Stimulated activated memory B cell treated with anti-CD40 and anti-IgM and Interleukin-4, amounts not matched to agents 10 μg/mL and 1 μg/mL and 100 μg/mL, for 72 hours (primary cell): Measurements from ENCODE around the gene IFFO2.

Source experiments
- ATAC-seq: fragments of 150-1000 bp; cut with Tn5 transposase; 2 replicates; pipeline ENCODE4 v1.10.0; 2021
- H3K27ac Mint-ChIP-seq: one replicate; pipeline ENCODE4 v1.8.0; 2022; ENCODE audit warnings: mild to moderate bottlenecking, mixed read lengths
- H3K27me3 Mint-ChIP-seq: one replicate; pipeline ENCODE4 v1.8.0; 2022; ENCODE audit warnings: mixed read lengths
- H3K36me3 Mint-ChIP-seq: one replicate; pipeline ENCODE4 v1.8.0; 2022; ENCODE audit warnings: mixed read lengths
- H3K4me1 Mint-ChIP-seq: one replicate; pipeline ENCODE4 v1.8.0; 2022; ENCODE audit warnings: mixed read lengths
- H3K4me3 Mint-ChIP-seq: one replicate; pipeline ENCODE4 v1.8.0; 2022; ENCODE audit warnings: mild to moderate bottlenecking, moderate library complexity, mixed read lengths
- H3K9me3 Mint-ChIP-seq: one replicate; pipeline ENCODE4 v1.8.0; 2022; ENCODE audit warnings: mixed read lengths

The IFFO2 gene

DNA sequence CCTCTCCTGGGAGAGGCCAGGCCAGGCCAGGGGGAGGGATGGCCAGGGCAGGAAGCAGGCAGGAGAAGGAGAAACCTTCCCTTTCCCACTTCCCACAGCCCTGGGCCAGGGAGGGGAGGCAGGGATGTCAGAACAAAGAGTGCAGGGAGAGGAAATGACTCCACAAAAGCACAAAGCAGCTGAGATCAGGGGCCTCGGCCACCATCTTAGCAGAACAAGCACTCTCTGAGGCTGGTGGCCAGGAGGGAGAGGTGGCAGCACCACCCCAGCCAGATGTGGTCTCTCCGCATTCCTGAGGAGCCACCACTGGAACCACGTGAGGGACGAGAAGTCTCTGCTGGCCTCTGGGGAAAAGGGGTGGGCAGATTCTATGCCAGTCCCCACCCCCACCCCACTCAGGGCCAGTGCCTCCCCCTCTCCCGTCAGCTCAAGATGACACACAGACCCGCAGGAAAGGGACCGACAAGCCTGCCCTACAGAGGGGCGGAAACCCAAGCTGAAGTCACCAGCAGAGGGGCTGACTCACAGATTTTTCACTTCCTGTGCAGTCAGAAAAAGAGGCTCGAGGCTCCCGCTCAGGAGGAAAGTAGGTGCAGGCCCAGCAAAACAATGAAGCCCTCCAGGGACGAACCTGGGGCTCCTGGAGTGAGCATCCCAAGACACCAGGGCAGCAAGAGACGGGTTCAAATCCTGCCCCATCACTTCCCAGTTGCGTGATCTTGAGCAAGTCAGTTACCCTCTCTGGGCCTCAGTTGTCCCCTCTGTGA, 30.0 kb downstream of the IFFO2 start:
- ATAC-seq, result peak; percentile 88
- peaks cover 83% of the 10 kb centered on the region for H3K4me1 Mint-ChIP-seq
- peaks cover 6% of the 10 kb centered on the region for H3K36me3 Mint-ChIP-seq

DNA sequence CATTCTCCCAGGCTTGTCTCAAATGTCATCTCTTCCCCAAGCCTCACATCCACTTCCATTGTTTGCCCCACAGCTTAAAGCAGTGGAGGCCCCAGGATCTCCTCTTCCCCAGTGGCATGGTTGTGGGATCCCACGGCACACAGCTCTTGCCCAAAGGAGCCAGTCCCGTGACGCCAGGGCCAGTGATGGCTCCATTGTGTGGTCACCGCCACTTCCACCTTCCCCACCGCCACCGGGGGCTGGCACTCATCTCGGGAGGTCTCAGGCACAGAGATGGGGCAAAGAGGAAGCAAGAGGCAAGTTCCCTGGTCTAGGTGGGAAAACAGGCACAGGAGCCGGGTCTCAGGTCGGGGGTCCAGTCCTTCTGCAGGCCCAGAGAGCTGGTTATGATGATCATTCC, 31.2 kb downstream of the IFFO2 start:
- H3K36me3 Mint-ChIP-seq, result peaks cover 6% of the 10 kb centered on the region
- no peaks in the 10 kb centered on the region for H3K27me3 Mint-ChIP-seq
- H3K4me3 Mint-ChIP-seq, result no peak overlapping the region
- H3K27ac Mint-ChIP-seq, result peak overlapping the region; percentile 30
- ATAC-seq, result no peak
- H3K9me3 Mint-ChIP-seq, result peaks cover 5% of the 10 kb centered on the region
- peaks cover 70% of the 10 kb centered on the region for H3K4me1 Mint-ChIP-seq

More for the DNA sequence above, 30.0 kb downstream of the IFFO2 start:
- H3K9me3 Mint-ChIP-seq, result peaks cover 5% of the 10 kb centered on the region
- no peaks in the 10 kb centered on the region for H3K27me3 Mint-ChIP-seq
- peak overlapping the region; percentile 94 for H3K27ac Mint-ChIP-seq
- H3K4me3 Mint-ChIP-seq, result peak overlapping the region; percentile 81

DNA sequence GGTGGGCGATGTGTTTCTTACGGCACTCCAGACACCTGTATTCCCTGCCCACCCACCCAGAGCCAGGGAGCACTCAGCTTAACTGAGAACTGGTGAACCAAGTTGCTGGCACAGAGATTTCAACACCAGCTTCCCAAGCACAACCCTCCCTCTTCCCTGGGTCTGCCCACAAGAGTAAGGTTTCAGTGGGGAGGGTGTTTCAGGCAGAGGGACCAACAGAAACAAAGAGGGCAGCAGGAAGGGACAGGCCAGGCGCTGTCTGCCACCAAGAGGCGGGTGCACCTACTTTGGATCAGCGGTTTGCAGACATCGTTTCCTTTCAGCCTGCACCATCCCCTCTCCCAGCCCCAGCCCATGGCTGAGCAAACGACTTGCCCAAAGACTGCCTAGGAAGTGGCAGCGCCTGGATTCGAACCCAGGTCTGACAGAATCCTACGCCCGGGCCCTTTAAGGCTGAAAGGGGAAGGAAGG, 32.2 kb downstream of the IFFO2 start:
- peaks cover 61% of the 10 kb centered on the region for H3K4me1 Mint-ChIP-seq
- peaks cover 6% of the 10 kb centered on the region for H3K36me3 Mint-ChIP-seq
- no peaks in the 10 kb centered on the region for H3K27me3 Mint-ChIP-seq
- H3K9me3 Mint-ChIP-seq, result peaks cover 5% of the 10 kb centered on the region
- H3K27ac Mint-ChIP-seq, result peak overlapping the region; percentile 44
- H3K4me3 Mint-ChIP-seq, result no peak overlapping the region
- no peak for ATAC-seq

DNA sequence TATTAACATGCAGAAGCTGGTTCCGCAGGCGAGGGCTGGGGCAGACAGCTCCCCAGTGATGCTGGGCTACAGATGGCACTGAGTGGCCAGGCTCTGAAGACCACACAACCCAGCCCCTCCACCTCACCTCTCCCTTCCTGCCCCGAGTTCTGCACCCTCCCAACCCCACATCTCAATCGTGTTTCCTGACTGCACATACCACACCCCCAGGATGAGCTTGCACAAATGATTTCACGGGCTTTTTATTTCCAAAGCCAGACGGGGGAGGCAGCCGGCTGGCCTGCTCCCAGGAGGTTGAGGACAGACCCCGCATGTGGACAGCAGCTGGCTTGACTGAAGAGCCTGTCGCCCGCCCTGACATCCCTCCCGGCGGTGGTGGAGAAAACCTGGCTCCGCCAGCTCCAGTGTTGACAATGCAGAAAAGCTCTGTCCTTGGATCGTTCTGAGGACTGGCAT, 32.7 kb downstream of the IFFO2 start:
- peaks cover 6% of the 10 kb centered on the region for H3K36me3 Mint-ChIP-seq
- H3K9me3 Mint-ChIP-seq, result peaks cover 5% of the 10 kb centered on the region
- peak overlapping the region; percentile 44 for H3K27ac Mint-ChIP-seq
- no peak for ATAC-seq
- H3K27me3 Mint-ChIP-seq, result no peaks in the 10 kb centered on the region
- no peak overlapping the region for H3K4me3 Mint-ChIP-seq
- peaks cover 56% of the 10 kb centered on the region for H3K4me1 Mint-ChIP-seq

DNA sequence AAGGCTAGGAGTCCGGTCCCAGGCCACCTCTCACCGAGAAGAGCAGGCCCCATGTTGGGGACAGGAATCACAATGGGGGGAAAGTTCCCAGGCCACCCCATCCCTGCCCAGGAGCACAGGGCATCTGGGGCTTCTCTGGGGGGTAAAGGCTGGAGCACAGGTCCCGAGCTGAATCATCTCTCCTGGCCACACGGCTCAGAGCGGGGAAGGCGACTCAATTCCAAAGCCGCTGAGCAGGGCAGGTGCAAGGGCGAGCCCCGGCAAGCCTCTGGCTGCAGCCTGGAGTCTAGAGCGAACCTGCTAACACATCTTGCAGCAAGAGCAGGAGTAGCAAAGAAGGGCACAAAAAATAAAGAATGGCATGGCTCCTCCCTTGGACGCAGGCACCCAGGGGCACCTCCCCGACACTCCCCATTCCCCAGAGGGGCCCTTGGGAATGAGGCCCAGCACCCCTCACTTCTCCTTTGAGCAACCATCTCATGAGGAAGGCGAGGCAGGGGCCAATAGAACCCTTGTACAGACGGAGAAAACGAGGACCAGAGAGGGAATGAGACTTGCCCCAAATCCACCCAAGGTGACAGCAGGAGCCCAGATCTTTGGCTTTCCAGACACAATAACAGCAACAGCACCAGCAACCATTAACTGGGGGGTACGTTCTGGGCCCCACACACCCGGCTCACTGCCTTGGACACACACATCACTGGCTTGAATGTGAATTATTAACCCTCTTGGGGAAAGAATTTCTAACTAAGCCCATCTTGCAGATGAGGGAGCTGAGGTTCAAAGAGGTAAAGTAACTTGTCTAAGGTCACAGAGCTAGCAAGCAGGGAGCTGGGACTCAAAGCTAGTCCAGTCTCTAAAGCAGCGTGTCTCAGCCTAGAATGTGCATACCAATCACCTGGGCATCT, 33.4 kb downstream of the IFFO2 start:
- H3K4me1 Mint-ChIP-seq, result peaks cover 50% of the 10 kb centered on the region
- ATAC-seq, result no peak
- no peak overlapping the region for H3K4me3 Mint-ChIP-seq
- peaks cover 5% of the 10 kb centered on the region for H3K9me3 Mint-ChIP-seq
- no peaks in the 10 kb centered on the region for H3K27me3 Mint-ChIP-seq
- peaks cover 11% of the 10 kb centered on the region for H3K36me3 Mint-ChIP-seq
- H3K27ac Mint-ChIP-seq, result peak overlapping the region; percentile 44

DNA sequence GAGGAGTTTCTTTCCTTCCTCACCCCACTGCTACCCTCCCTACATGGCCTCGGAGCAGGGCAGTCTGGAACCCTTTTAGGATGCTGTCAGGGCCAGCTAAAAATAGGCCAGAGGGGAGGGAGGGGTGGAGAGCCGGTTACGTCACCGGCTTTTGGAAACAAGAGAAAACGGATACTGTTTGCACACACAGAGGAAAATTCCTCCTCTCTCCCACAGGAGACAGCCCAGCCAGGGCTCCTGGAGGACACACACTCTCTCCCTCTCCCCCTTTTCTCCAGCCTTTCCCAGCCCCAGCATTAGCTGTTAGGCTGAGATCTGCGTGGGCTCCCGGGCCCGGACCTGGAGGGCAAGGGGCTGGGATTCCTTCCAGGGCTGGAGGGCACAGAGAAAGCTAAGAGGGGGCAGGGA, 34.2 kb downstream of the IFFO2 start:
- H3K27ac Mint-ChIP-seq, result peak overlapping the region; percentile 44
- peaks cover 16% of the 10 kb centered on the region for H3K36me3 Mint-ChIP-seq
- H3K4me1 Mint-ChIP-seq, result peaks cover 42% of the 10 kb centered on the region
- H3K9me3 Mint-ChIP-seq, result peaks cover 5% of the 10 kb centered on the region
- no peaks in the 10 kb centered on the region for H3K27me3 Mint-ChIP-seq
- no peak for ATAC-seq
- H3K4me3 Mint-ChIP-seq, result no peak overlapping the region

DNA sequence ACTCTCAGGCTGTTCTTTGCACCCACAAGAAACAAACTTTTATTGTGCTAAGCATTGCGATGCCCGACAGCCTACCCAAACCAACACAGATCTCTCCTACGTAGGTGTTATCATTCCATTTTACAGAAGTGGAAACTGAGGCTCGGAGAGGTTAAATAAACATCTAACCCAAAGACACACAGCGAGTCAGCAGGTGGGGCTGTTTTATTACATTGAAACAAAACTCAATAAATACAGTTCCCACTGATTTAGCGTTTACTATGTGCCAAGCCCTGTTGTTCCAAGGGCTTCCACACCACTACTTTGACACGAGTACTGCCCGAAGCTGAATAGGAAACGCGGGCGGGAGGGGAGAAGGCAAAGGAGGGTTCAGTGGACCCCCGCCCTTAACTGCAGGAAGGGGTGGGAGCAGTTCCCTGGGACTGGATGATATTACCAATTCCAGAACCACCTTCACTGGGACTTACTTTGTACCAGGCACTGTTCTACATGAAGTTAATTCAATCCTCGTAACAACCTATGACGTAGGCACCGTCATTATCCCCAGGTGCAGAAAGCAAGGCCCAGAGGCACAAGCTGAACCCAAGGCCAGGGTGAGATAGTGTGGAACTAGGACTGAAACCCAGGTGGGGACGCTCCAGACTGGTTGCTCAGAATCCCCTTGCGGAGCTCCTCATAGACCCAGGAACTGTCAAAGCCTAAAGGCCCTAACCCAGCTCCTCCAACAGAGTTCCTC, 34.8 kb downstream of the IFFO2 start:
- Mint-ChIP-seq H3K4me3 (no peak overlapping the region), H3K27me3 (no peaks in the 10 kb centered on the region), H3K9me3 (peaks cover 5% of the 10 kb centered on the region), H3K4me1 (peaks cover 35% of the 10 kb centered on the region), H3K36me3 (peaks cover 21% of the 10 kb centered on the region), H3K27ac (no peak overlapping the region)
- ATAC-seq, result no peak

DNA sequence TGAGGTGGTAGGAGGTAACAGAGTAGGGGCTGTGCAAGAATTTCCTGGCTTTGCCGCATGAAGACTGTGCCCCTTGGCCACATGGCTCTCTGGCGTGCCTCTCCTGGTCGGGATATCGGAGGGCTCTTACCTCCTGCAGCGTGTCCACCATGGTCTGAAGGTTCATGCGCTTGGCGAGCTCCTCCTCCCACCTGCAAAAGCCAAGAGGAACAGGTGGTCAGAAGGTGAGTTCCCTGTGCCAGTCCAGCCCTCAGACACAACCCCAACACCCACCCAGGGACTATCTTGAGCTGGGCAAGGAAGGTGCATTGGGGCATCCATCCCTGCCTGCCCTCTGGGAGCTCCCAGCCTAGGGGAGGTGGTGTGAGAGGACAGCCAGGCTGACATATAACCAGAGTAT, 35.5 kb downstream of the IFFO2 start:
- ATAC-seq, result no peak
- no peaks in the 10 kb centered on the region for H3K27me3 Mint-ChIP-seq
- no peak overlapping the region for H3K27ac Mint-ChIP-seq
- H3K4me3 Mint-ChIP-seq, result no peak overlapping the region
- peaks cover 22% of the 10 kb centered on the region for H3K36me3 Mint-ChIP-seq
- peaks cover 5% of the 10 kb centered on the region for H3K9me3 Mint-ChIP-seq
- peaks cover 30% of the 10 kb centered on the region for H3K4me1 Mint-ChIP-seq

DNA sequence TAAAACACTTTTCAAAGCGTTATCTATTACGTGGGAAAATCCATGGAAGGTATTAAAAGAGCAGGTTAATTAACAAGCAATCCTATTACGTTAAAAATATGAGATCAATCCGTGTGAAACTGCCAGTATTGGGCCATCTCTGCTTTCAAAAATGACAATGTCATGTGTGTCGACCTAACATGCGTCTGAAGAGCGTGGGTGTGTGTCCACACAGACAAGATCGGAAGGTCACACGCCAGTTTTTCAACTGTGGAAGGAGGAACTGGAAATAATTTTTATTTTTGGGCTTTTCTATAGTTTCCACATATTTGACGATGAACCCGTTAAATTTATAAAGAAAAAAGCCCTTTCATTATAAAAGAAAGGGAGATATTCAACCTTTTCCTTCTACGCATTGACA, 36.5 kb downstream of the IFFO2 start:
- no peak overlapping the region for H3K27ac Mint-ChIP-seq
- no peaks in the 10 kb centered on the region for H3K9me3 Mint-ChIP-seq
- H3K36me3 Mint-ChIP-seq, result peaks cover 16% of the 10 kb centered on the region
- H3K4me1 Mint-ChIP-seq, result peaks cover 21% of the 10 kb centered on the region
- H3K4me3 Mint-ChIP-seq, result no peak overlapping the region
- ATAC-seq, result no peak
- no peaks in the 10 kb centered on the region for H3K27me3 Mint-ChIP-seq

DNA sequence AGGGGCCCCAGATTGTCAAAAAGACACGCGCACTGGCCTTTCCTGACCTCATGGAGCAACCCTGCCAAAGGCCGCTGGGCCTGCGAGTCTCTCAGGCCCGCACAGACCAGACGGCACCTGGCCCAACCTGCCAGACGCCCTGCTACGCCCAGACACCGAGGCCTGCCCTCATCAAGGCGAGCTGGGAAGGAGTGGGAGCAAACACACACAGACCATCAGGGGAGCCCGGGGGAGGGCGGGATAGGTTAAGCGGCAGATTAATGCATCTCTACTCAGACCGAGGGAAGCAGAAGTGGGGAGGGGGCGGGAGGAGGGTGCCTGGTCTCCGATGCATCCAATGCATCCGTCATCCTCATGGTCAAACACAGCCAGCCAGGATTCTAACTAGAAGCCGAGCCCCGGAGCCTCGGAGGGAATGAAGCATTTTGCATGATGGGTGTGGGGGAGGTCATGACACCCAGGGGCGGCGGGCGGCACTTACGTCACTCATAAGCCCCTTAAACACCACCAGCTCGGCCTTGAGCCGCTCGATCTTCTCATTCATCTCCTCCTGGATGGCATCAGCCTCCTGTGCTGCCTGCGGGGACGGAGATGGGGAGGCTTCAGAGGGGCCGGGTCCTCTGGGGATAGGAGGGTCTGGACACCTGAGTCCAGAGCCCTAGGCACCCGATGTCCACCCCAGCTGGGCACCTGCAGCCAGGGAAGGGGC, 37.1 kb downstream of the IFFO2 start:
- Mint-ChIP-seq H3K27me3 (no peaks in the 10 kb centered on the region), H3K27ac (peak overlapping the region; percentile 14), H3K9me3 (no peaks in the 10 kb centered on the region), H3K4me1 (peaks cover 16% of the 10 kb centered on the region), H3K36me3 (peaks cover 16% of the 10 kb centered on the region), H3K4me3 (no peak overlapping the region)
- ATAC-seq, result no peak

DNA sequence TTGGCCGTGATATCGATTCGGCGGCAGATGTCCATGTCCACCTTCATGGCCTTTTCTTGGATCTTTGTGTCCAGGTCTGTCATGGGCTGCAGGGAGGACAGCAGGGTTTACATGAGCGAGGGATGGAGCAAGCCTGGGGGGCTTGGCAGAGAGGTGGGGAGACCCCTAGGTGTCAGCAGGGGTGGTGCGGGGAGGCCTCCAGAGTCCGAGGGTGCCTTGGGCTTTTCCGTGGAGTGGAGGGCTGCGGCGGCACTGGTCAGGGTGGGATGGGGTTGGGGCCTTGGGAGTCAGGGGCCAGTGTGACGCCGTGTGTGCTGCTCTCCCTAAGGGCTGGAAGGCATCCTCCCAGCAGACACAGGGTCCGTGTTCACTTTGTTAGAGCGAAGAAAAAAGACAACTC, 38.1 kb downstream of the IFFO2 start:
- H3K4me3 Mint-ChIP-seq, result no peak overlapping the region

DNA sequence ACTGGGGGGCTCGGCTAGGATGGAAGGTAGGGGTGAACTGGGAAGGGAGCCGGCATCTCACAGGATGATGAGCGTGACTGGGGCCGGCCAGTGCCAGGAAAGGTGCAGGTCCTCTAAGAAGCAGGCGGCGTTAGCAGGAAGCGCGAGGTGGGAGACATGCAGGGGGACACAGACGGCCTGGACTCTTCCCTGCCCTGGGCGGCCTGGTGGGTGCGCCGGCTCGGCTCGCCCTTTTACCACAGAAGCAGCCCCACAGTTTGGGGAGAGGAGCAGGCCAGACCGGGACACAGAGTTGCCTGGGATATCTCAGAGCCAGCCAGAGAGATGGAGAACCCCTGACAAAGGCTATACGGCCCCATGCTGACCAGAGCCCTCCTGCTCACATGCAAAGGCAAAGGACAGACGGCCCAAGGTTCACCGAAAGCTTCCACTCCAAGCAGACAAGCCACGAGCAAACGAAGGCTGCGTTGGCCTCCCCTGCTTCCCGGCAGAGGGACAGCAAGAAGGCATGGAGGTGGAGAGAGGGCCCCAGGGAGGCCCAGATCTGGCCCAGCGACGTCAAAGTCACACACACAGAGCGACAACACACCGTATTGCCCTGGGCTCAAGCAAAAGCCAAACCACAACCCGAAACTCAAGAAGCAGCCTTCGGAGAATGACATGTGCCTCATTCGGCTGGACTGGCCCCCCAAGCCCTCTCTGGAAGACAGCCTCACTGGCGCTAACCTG, 39.2 kb downstream of the IFFO2 start:
- Mint-ChIP-seq H3K4me3 (no peak overlapping the region), H3K27ac (no peak overlapping the region), H3K4me1 (peaks cover 8% of the 10 kb centered on the region), H3K36me3 (peaks cover 25% of the 10 kb centered on the region), H3K27me3 (no peaks in the 10 kb centered on the region), H3K9me3 (no peaks in the 10 kb centered on the region)
- ATAC-seq, result no peak

More for the DNA sequence above, 38.1 kb downstream of the IFFO2 start:
- Mint-ChIP-seq H3K36me3 (peaks cover 18% of the 10 kb centered on the region), H3K27me3 (no peaks in the 10 kb centered on the region), H3K4me1 (peaks cover 9% of the 10 kb centered on the region), H3K27ac (peak overlapping the region; percentile 14), H3K9me3 (no peaks in the 10 kb centered on the region)
- ATAC-seq, result no peak

DNA sequence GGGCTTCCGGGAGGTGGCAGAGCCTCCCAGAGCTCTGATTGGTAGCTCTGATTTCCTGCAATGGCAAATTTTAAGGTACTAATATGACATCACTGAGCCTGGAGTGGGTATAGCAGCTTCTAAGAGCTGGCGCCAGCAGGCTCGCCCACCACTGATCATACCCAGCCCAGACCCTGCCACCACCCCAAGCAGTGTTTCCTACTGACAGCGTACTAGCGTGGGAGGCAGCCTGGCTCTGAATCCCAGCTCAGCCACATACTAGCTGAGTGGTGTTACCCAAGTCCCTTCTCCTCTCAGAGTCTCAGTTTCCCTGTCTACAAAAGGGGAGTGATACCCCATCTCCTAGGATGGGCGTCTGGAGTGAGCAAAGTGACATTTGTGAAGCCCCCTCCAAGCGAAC, 41.1 kb downstream of the IFFO2 start:
- no peak overlapping the region for H3K27ac Mint-ChIP-seq
- no peaks in the 10 kb centered on the region for H3K9me3 Mint-ChIP-seq
- ATAC-seq, result no peak
- H3K4me1 Mint-ChIP-seq, result peaks cover 8% of the 10 kb centered on the region
- H3K4me3 Mint-ChIP-seq, result no peak overlapping the region
- no peaks in the 10 kb centered on the region for H3K27me3 Mint-ChIP-seq
- peaks cover 34% of the 10 kb centered on the region for H3K36me3 Mint-ChIP-seq
